A375 (cell line): ENCODE data around the gene C3orf18. TPM values are rescaled to one million over a fixed set of nuclear protein-coding genes. Genes with fewer than 3 reads are reported as not detected.

ENCODE experiments used
- total RNA-seq: library from RNA; depleted of rRNA; stranded (reverse); fragments of >200 nt; shearing (Covaris generic); gene quantifications from 2 replicates; pipeline ENCODE4 v1.2.3, GENCODE V29; 2014; rRNA removed

Gene C3orf18
- 5.9 and 6.5 TPM in 2 replicates for total RNA-seq

DNA sequence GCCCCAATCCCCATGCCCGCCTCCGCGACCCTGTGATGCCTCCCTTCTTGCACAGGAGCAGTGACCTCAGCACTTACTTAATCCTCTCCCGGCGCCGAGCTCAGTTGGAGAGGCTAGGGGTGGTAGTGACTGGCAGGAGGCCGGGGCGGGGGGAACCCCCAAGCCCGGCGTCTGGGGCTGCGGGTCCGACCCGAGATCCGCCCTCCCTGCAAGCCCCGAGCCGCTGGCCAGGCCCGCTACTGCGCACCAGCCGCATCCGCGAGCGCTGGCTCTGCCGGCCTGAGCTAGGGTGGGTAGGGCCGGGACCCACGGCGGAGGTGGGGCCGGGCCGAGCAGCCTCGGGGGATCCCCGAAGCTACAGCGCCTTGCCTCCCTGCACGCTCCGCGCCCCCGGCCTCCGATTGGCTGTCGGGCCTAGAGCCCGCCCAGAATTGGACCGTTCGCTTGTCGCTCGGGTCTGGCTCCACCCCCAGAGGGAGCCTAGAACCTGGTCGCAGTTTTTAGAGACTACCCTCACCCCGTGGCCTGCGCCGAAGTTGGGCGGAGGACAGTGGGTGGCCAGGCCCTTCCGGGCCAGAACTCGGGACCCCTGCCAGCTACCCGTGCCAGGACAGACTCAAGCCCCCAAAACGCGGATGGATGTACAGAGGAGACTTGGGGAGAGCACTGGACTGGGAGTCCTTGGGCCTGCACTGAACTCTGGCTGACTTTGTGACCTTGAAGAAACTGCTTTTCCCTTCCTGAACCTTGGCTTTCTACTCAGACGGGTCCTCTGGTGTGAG lies at the start of gene C3orf18:
Gene C3orf18 (minus strand): TSS at position 362 of the 782 bp plus-strand sequence. CDS start 2,048 bp downstream, outside the sequence.

DNA sequence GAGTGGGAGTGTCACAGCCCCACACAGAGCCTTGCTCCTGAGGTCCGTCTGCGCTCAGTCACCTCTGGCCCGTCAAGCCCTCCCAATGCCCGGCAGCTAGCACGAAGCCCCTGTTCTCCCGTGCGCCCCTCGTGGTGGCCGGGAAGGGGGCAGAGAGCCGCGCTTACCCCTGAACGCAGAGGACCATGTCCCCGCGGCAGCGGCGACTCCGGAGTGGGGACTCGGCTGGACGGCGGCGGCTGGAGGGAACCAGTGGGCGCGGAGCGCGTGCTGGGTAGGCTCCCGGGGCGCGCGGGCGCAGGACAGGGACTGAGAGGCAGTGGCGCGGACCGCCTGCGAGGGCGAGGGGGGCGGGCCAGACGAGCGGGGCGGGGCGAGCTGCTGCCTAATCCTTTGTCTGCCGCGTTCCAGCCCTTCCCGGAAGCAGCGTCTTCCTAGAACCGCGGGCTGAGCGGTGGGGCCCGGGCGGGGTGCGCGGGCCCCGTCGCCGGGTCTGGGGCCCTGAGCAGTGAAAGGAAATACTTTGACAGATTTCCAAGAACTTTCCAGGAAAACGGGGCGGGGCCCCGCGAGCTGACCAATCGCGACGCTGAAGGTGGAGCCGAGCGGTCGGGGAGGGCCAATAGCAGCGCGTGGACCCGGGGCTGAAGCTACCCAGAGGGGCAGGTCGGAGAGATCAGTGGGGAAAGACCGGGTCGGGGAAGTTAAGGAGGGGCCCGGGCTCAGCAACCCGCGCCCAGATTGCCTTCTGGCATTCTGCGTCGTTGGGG lies 44.1 kb upstream of the C3orf18 start, which contains the start of gene CISH:
Gene CISH (minus strand): TSS at position 311 of the 770 bp plus-strand sequence. CDS start 124 bp downstream, at position 187.

DNA sequence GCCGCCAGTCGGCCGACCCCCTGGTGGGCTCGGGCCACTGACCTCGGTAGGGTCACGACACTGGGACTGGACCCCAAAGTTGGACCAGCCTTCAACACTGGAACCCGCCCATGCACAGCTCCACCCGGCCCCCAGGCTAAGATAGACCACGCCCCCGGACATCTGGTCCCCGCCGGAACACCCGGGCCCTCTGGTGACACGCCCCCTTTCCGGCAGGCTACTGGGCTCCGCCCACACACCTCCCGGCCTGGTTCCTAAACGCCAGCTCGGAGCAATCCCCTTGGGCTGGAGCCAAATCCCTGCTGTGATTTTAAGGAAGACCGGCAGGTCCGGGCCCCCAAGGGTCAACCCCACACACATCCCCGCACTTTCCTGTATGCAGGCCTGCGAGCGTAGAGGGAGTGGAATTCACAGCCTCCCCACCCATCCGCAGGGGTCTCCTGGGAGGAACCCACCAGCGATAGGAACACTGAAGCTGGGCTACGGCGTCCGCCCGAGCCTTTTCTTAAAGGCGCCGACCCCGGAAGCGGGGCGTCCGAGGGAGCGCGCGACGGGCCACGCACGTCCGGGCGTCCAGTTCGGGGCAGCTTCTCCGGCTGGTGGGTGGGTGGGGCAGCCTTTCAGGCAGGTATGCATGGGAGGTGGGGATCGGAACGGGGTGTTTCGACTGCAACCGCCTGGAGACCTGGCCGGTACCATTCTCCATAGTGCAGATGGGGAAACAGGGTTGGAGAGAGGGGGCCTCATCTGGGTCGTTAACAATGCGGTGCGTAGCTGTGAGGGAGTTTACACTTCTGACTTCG lies 1.6 kb upstream of the C3orf18 start, which contains the start of gene HEMK1:
Gene HEMK1 (plus strand): TSS at position 576 of the 803 bp plus-strand sequence. CDS start 1,583 bp downstream, outside the sequence.

Other genes with a start within 250 kb of the C3orf18 start
- gene HYAL2, start 245.0 kb downstream of the C3orf18 start, total RNA-seq = 40.3 and 41.5 TPM in 2 replicates
- 82.0 and 86.7 TPM in 2 replicates for gene TUSC2, start 239.5 kb downstream of the C3orf18 start, total RNA-seq
- 11.2 and 15.8 TPM in 2 replicates for gene RASSF1, start 226.9 kb downstream of the C3orf18 start, total RNA-seq
- 1.9 and 4.0 TPM in 2 replicates for gene ZMYND10, start 222.0 kb downstream of the C3orf18 start, total RNA-seq
- gene NPRL2, start 217.0 kb downstream of the C3orf18 start, total RNA-seq = 39.1 and 43.1 TPM in 2 replicates
- gene CYB561D2, start 216.9 kb downstream of the C3orf18 start, total RNA-seq = 27.0 and 29.1 TPM in 2 replicates
- 54.7 and 59.0 TPM in 2 replicates for gene TMEM115, start 208.2 kb downstream of the C3orf18 start, total RNA-seq
- not detected in 2 replicates for gene CACNA2D2, start 64.1 kb downstream of the C3orf18 start, total RNA-seq
- 18.3 and 20.5 TPM in 2 replicates for gene HEMK1, start 1.8 kb upstream of the C3orf18 start, total RNA-seq
- 0.80 and 1.1 TPM in 2 replicates for gene CISH, start 44.0 kb upstream of the C3orf18 start, total RNA-seq
- gene MAPKAPK3, start 49.4 kb upstream of the C3orf18 start, total RNA-seq = 45.7 and 50.8 TPM in 2 replicates
- 0.21 and 0.26 TPM in 2 replicates for gene DOCK3, start 107.2 kb upstream of the C3orf18 start, total RNA-seq